DND-41 (cell line): ENCODE results near the gene TJP3.

Experiments
- CTCF ChIP-seq: IDR thresholded peaks from 2 replicates; pipeline ENCODE4 v1.5.1; 2012; ENCODE audit warnings: borderline replicate concordance, low read length, moderate library complexity, mild to moderate bottlenecking; ENCODE audit not compliant: poor library complexity, severe bottlenecking; ENCODE audit errors: extremely low read depth
- EZH2 ChIP-seq: IDR thresholded peaks from 3 replicates; pipeline ENCODE4 v1.6.1; 2012; ENCODE audit warnings: borderline replicate concordance, low read depth, mild to moderate bottlenecking, moderate library complexity, low read length, inconsistent platforms; ENCODE audit not compliant: severe bottlenecking

- TF ChIP-seq CTCF (no peak), EZH2 (no peak)
These were observed 37.1 kb upstream of the TJP3 start for GRCh38 chr19:3670796-3671679.
